Muscle layer of duodenum (tissue), 2 donors: ENCODE results near the gene TMEM215.

Experiments used
- H3K27ac ChIP-seq: one replicate; pipeline ENCODE4 v1.7.0; 2013; ENCODE audit warnings: mild to moderate bottlenecking, low read length
- H3K27me3 ChIP-seq: one replicate; pipeline ENCODE4 v1.7.0; 2013; ENCODE audit warnings: low read depth, mild to moderate bottlenecking, control low read depth, low read length
- H3K36me3 ChIP-seq, 2 donors: one replicate each; pipeline ENCODE4 v1.7.0; 2013; ENCODE audit warnings: low read length in 2 of 2, control low read depth in 1 of 2, mild to moderate bottlenecking in 1 of 2; ENCODE audit not compliant: insufficient read depth in 2 of 2, control insufficient read depth in 1 of 2
- H3K4me1 ChIP-seq, 2 donors: one replicate each; pipeline ENCODE4 v1.7.0; 2013; ENCODE audit warnings: low read length in 2 of 2, mild to moderate bottlenecking in 2 of 2, control low read depth in 1 of 2, moderate library complexity in 1 of 2; ENCODE audit not compliant: insufficient read depth in 2 of 2, control insufficient read depth in 1 of 2
- H3K4me3 ChIP-seq, 2 donors: one replicate each; pipeline ENCODE4 v1.7.0; 2013; ENCODE audit warnings: low read length in 2 of 2, low read depth in 1 of 2, mild to moderate bottlenecking in 1 of 2
- H3K9me3 ChIP-seq, 2 donors: one replicate each; pipeline ENCODE4 v1.7.0; 2013; ENCODE audit warnings: low read length in 2 of 2, control low read depth in 1 of 2, mild to moderate bottlenecking in 1 of 2; ENCODE audit not compliant: control insufficient read depth in 1 of 2
- donor health status: healthy.

The TMEM215 gene, protein sequence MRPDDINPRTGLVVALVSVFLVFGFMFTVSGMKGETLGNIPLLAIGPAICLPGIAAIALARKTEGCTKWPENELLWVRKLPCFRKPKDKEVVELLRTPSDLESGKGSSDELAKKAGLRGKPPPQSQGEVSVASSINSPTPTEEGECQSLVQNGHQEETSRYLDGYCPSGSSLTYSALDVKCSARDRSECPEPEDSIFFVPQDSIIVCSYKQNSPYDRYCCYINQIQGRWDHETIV

DNA sequence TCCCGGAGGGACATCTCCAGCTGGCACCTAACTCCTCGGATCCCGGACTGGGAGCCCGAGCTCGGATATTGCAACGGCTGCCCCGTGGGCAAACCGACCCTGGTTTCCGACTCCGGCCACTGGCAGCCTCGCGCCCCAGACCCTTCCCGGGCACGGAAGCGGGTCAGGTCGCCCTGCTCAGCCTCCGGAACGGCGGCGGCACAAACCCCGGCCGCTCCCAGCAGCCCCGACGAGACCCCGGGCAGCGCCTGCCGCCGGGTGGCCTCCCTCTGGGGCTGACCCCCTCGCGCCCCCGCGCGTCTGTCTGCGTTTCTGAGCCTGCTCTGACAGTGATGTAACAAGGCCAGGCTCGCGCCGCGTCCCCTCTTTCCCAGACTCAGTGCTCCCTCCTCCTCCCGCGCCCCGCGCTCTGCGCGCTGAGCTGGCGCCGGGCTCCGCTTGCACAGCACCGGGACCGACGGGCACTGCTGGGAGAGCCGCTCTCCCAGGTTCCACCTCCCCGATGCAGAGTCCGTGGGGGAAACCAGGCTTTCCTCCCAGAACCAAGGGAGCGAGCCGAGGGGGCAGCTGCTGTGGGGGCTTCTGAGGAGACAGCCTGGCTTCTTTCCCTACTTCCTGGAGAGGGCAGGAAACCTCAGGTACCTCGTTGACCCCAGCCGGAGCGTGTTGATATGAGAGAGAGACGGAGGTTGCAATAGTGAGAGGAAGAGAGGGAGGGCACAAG is at the start of gene TMEM215:
Gene TMEM215 (plus strand): TSS at position 373 of the 724 bp plus-strand sequence. CDS start 644 bp downstream, outside the sequence.
- no peak within 1 kb of the TSS for H3K27ac ChIP-seq
- peak within 1 kb of the TSS in 1 of 2 donors; percentile 12 for H3K4me3 ChIP-seq
- peaks cover 0 to 10% of the 10 kb centered on the region in 2 donors for H3K4me1 ChIP-seq
- no peaks in the 10 kb centered on the region for H3K36me3 ChIP-seq
- H3K9me3 ChIP-seq = no peaks in the 10 kb centered on the region
- peaks cover 18% of the 10 kb centered on the region for H3K27me3 ChIP-seq

DNA sequence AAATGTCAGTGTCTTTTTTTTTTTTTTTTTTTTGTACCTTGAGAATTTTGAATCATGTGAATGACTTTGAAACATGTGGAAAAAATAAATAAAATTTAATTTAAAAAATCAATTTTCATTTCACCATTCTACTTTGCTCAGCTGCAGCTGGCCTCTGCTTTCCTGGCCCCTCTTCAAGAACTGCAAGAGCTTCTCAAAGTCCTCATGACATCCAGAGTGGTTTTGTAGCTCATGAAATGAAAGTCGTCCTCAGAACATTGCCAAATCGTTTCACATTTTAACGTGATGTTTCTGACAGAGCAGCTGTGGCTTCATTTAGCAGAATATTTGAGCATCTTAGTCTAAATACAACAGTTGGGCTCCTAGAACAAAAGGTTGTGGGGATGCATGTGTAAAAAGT is 47.9 kb upstream of the TMEM215 start:
- H3K4me3 ChIP-seq = no peak overlapping the region
- no peak overlapping the region for H3K27ac ChIP-seq
- H3K36me3 ChIP-seq = no peaks in the 10 kb centered on the region
- no peaks in the 10 kb centered on the region for H3K4me1 ChIP-seq
- no peaks in the 10 kb centered on the region for H3K9me3 ChIP-seq
- H3K27me3 ChIP-seq = no peaks in the 10 kb centered on the region

DNA sequence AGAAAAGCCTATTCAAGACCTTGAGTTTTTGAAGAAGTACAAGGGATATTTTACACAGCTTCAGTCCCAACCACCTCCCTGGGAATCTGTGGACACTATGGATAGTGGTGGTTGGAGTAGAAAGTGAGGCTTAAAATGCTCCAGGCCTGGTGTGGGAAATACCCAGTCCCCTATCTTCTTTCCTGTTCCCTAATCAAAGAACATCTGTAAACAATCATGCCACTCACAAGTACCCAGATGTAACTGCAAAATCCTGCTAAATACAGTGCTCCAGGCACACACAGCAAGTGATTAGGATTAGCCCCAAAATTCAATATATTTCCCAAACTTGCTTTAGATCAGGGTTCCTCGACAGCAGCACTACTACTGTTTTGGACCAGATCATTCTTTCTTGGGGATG is 46.0 kb upstream of the TMEM215 start:
- no peaks in the 10 kb centered on the region for H3K27me3 ChIP-seq
- no peaks in the 10 kb centered on the region for H3K4me1 ChIP-seq
- no peaks in the 10 kb centered on the region for H3K36me3 ChIP-seq
- no peak overlapping the region for H3K27ac ChIP-seq
- no peaks in the 10 kb centered on the region for H3K9me3 ChIP-seq
- H3K4me3 ChIP-seq = no peak overlapping the region

DNA sequence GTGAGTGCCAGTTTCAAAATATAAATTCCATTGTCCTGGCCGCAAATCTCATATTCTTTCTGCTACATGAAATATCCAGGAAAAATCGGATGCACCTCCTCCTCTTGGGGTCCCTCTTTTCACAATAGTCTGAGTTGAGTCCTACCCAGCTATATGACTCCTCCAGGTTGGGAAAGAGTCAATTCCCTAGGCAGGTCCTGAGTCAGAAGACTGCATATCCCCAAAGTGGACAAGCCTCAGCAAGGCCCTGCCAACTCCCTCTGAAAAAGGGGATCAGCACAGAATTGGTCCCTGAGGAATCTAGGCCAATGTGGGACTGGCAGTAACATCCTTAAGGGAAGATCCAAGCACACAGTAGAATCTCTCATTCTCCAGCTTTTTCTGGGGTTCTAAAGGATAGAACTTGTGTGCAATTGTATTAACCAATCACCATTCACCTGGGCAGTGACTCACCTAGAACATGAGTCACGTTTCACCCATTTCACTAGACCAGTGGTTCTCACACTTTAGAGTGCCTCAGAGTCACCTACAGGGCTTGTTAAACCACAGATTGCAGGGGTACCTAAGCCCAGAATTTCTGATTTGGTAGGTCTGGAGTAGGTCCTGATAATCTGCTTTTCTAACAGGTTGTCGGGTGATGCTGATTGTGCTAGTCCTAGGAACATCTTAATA is 44.7 kb upstream of the TMEM215 start:
- Histone ChIP-seq H3K27me3 (no peaks in the 10 kb centered on the region), H3K27ac (no peak overlapping the region), H3K9me3 (no peaks in the 10 kb centered on the region), H3K4me1 (no peaks in the 10 kb centered on the region), H3K36me3 (no peaks in the 10 kb centered on the region), H3K4me3 (no peak overlapping the region)

DNA sequence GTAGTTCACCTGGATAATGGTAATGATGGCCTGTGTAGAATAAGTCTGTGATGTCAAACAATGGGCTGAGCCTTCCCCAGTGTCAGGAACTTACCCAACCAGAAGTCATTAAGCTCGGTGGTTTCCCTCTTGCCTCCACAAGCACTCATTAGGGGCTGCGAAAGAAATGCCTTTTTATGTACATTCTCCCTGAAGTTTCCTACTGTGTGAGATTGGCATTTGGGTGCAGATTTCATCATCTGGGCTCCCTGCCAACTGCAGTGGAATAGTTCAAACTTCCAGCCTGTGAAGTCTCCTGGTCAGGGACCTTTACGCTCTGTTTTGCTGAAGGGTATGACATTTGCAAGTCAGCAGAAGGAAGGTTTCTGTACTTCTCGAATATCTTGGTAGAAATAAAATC is 41.6 kb upstream of the TMEM215 start:
- Histone ChIP-seq H3K9me3 (no peaks in the 10 kb centered on the region), H3K4me1 (no peaks in the 10 kb centered on the region), H3K4me3 (no peak overlapping the region), H3K27me3 (no peaks in the 10 kb centered on the region), H3K27ac (no peak overlapping the region), H3K36me3 (no peaks in the 10 kb centered on the region)

DNA sequence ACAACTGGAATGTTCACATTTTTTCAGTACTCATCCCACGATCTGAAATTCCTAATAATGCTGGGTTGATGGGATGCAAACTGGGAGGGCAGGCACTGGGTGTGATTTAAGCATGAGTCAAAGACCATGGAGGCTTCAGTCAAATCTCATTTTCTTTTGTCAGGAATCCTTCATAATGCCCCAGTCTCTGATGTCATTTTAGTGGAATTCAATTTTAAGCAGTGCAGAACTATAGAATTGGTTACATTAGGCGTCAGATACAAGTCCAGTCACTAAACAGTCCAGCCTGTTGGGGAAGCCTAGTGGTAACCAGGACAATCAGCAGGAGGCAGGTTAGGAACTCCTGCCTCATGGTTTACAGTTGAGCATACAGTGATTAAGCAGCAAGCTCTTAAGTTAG is 41.0 kb upstream of the TMEM215 start:
- H3K36me3 ChIP-seq = no peaks in the 10 kb centered on the region
- no peak overlapping the region for H3K27ac ChIP-seq
- H3K4me1 ChIP-seq = no peaks in the 10 kb centered on the region
- H3K27me3 ChIP-seq = no peaks in the 10 kb centered on the region
- no peaks in the 10 kb centered on the region for H3K9me3 ChIP-seq
- no peak overlapping the region for H3K4me3 ChIP-seq

DNA sequence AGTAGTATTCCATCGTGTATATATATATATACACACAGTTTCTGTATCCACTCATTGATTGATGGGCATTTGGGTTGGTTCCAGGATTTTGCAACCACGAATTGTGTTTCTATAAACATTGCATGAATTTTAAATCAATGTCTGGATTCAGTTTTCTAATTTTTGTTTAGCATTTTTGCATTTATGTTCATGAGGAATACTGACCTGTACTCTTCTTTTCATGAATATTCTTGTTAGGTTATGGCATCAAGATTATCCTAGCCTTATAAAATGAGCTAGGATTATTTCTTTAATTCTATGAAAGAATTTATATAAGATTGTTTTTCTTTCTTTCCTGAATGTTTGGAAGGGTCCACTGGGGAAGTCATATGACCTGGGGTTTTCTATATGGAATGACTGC is 35.3 kb upstream of the TMEM215 start:
- Histone ChIP-seq H3K36me3 (no peaks in the 10 kb centered on the region), H3K4me1 (no peaks in the 10 kb centered on the region)

DNA sequence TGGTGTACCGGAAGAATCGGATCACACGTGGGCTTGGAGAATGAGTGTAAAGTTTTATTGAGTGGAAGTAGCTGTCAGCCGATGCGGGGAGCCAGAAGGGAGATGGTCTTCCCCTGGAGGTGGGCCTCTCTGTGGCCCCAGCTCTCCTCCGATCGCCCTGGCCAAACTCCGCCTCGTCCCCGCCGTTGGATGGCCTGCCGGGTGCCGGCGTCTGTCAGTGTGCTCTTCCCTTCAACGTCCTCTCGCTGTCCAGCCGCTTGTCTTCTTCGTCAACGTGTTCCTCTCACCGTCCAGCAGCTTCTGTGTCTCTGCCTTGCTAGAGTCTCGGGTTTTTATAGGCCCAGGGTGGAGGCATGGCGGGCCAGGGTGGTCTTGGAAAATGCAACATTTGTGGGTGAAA is 27.6 kb upstream of the TMEM215 start:
- Histone ChIP-seq H3K9me3 (peaks cover 0 to 3% of the 10 kb centered on the region in 2 donors), H3K4me3 (no peak overlapping the region), H3K4me1 (no peaks in the 10 kb centered on the region), H3K27me3 (no peaks in the 10 kb centered on the region), H3K36me3 (no peaks in the 10 kb centered on the region), H3K27ac (no peak overlapping the region)

More for the DNA sequence above, 35.3 kb upstream of the TMEM215 start:
- no peaks in the 10 kb centered on the region for H3K9me3 ChIP-seq
- no peak overlapping the region for H3K4me3 ChIP-seq
- no peaks in the 10 kb centered on the region for H3K27me3 ChIP-seq
- H3K27ac ChIP-seq = no peak overlapping the region

DNA sequence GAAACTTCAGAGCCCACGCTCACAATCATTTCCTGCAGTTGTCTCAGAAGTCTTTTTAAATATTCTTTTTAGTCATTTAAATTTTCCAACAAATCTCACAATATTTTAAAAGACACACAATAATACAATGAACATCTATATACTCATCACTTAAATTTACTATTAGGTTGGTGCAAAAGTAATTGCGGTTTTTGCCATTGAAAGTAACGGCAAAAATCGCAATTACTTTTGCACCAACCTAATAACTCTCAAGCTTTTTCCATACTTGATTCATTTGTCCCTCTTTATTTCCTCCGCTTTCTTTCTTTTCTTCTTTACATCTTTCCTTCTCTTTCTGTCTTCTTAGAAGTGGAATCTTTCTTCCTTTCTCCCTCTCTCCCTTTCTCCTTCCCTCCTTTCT is 19.2 kb upstream of the TMEM215 start:
- Histone ChIP-seq H3K36me3 (no peaks in the 10 kb centered on the region), H3K27me3 (no peaks in the 10 kb centered on the region), H3K4me3 (no peak overlapping the region), H3K4me1 (no peaks in the 10 kb centered on the region), H3K9me3 (no peaks in the 10 kb centered on the region), H3K27ac (no peak overlapping the region)

DNA sequence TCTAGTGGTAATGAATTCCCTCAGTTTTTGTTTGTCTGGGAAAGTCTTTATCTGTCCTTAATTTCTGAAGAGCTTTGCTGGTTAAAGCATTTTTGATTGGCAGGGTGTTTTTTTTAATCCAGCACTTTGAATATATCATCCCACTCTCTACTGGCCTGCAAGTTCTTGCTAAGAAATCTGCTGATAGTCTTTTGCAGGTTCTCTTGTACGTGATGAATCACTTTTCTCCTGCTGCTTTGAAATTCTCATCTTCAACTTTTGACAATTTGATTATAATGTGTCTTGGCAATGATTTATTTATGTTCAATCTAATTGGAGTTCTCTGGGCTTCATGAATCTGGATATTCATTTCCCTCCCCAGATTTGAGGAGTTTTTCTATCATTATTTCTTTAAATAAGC is 8.1 kb upstream of the TMEM215 start:
- Histone ChIP-seq H3K27ac (no peak overlapping the region), H3K36me3 (no peaks in the 10 kb centered on the region), H3K4me3 (no peak overlapping the region), H3K9me3 (peaks cover 0 to 14% of the 10 kb centered on the region in 2 donors), H3K27me3 (peaks cover 4% of the 10 kb centered on the region), H3K4me1 (no peaks in the 10 kb centered on the region)

DNA sequence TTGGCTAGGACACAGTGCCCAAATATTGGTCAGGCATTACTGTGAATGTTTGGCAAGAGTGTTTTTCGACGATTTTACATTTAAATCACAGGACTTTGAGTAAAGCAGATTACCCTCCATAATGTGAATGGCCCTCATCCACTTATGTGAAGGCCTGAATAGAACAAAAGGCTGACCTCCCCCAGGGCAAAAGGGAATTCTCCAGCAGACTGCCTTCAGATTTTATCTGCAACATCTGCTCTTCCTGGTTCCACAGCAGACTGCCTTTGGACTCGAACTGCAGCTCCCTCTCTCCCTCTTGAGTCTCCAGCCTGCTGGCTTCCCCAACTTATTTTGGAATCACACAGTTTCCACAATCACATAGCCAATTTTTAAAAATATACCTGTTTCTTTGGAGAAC is 7.1 kb upstream of the TMEM215 start:
- no peak overlapping the region for H3K4me3 ChIP-seq
- no peak overlapping the region for H3K27ac ChIP-seq
- peaks cover 0 to 14% of the 10 kb centered on the region in 2 donors for H3K9me3 ChIP-seq
- H3K27me3 ChIP-seq = peaks cover 4% of the 10 kb centered on the region
- H3K36me3 ChIP-seq = no peaks in the 10 kb centered on the region
- no peaks in the 10 kb centered on the region for H3K4me1 ChIP-seq
